ENCODE results near the gene IL25. TPM values are rescaled to one million over a fixed set of nuclear protein-coding genes. Genes with fewer than 3 reads are reported as not detected.
"Not testable (repeated sequence)": the region's sequence is repeated elsewhere in the genome, so short reads cannot be mapped to it uniquely, and the experiment has no call there.

The IL25 gene
- total RNA-seq, 1 donor from 2014 or later = not detected

GRCh38 chr14:23389871-23390270 is 17.3 kb downstream of the IL25 start:
- DNase-seq = not testable (repeated sequence)

- no peak for DNase-seq
Observed at GRCh38 chr14:23392613-23393012, 20.0 kb downstream of the IL25 start.

GRCh38 chr14:23396126-23396525 is 23.5 kb downstream of the IL25 start:
- no peak for DNase-seq

- no peak for DNase-seq
Observed at GRCh38 chr14:23396781-23397407, 24.3 kb downstream of the IL25 start.

- no peak for DNase-seq
Observed at GRCh38 chr14:23398348-23398747, 25.7 kb downstream of the IL25 start.

- DNase-seq = no peak
Observed at GRCh38 chr14:23399136-23399535, 26.5 kb downstream of the IL25 start.

GRCh38 chr14:23399591-23399990 is 27.0 kb downstream of the IL25 start:
- DNase-seq = no peak

GRCh38 chr14:23400496-23401149 is 28.0 kb downstream of the IL25 start:
- DNase-seq = not testable (repeated sequence)

- no peak for DNase-seq
Observed at GRCh38 chr14:23401291-23401690, 28.7 kb downstream of the IL25 start.

- DNase-seq = no peak
Observed at GRCh38 chr14:23402296-23403138, 29.9 kb downstream of the IL25 start.

GRCh38 chr14:23403139-23403438 is 30.5 kb downstream of the IL25 start:
- DNase-seq = no peak

GRCh38 chr14:23403908-23404307 is 31.3 kb downstream of the IL25 start:
- DNase-seq = no peak

GRCh38 chr14:23404331-23404900 is 31.8 kb downstream of the IL25 start:
- DNase-seq = no peak

- no peak for DNase-seq
Observed at GRCh38 chr14:23405096-23405495, 32.5 kb downstream of the IL25 start.

- no peak for DNase-seq
Observed at GRCh38 chr14:23405516-23406025, 33.0 kb downstream of the IL25 start.

- DNase-seq = no peak
Observed at GRCh38 chr14:23406244-23406643, 33.6 kb downstream of the IL25 start.

- DNase-seq = no peak
Observed at GRCh38 chr14:23406725-23407355, 34.2 kb downstream of the IL25 start.

GRCh38 chr14:23407516-23408306 is 35.1 kb downstream of the IL25 start, which contains the start of gene MYH6:
TSS of gene MYH6 (minus strand) at chr14:23408273. CDS start at chr14:23407223, 1,050 bp downstream.
- DNase-seq = no peak

GRCh38 chr14:23408307-23408630 is 35.7 kb downstream of the IL25 start:
- DNase-seq = no peak

GRCh38 chr14:23409475-23409874 is 36.9 kb downstream of the IL25 start:
- no peak for DNase-seq

GRCh38 chr14:23409966-23410635 is 37.5 kb downstream of the IL25 start:
- no peak for DNase-seq

All from skin of body (tissue), 2 donors.